ENCODE data around the gene RP2.

DNA sequence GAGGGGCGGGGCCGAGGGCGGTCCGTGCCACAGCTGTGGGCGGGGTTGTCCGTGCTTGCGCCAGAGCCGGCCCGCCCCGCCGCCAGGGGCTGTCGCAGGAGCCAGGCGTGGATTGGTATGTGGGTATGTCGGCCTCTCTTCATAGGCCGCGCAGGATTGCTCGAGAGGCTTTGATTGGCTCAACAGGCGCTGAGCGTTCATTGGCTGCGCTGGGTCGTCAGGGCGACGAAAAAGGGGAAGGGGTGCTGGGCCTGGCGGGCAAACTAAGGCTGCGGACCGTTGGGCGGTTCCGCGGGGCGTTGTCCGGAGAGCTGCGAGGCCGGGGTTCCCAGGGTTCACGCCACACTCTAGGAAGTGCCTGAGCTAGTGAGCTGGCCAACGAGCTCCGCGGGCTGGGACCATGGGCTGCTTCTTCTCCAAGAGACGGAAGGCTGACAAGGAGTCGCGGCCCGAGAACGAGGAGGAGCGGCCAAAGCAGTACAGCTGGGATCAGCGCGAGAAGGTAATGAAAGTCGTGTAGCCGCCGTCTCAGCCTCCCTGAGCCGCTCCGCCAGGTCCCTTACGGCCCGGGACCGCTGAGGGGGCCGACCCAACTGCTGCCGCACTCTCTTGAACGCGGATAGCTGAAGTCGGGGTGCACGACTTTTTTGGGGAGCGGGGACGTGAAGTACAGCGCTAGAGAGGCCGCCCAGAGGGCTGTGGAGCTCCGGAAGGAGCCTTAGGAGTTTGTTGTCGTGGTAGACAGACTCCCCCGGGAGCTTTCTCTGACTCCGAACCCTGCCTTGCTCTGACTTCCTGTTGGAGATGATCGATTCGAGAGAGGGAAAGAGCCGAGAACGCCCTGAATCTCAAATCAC, at the start of gene RP2:
- no peak for TF ChIP-seq CTCF (IDR thresholded peaks at IDR 0.05; ENCODE audit: low read length)
- no peak for TF ChIP-seq EZH2 (IDR thresholded peaks at IDR 0.05; ENCODE audit: borderline replicate concordance, low read length)

All from OCI-LY1 (cell line).